ENCODE results near the gene BLTP3A.

- TF ChIP-seq CHD7 (IDR thresholded peaks at IDR 0.05; ENCODE audit: insufficient replicate concordance, low read length) (no peak), YY1 (IDR thresholded peaks at IDR 0.05; ENCODE audit: low read depth, low read length) (no peak), POLR2A (IDR thresholded peaks at IDR 0.05; ENCODE audit: control extremely low read depth in 1 of 2, low read depth in 2 of 2, low read length in 2 of 2) (no peak)
- TF ChIP-seq, protein P1, sequence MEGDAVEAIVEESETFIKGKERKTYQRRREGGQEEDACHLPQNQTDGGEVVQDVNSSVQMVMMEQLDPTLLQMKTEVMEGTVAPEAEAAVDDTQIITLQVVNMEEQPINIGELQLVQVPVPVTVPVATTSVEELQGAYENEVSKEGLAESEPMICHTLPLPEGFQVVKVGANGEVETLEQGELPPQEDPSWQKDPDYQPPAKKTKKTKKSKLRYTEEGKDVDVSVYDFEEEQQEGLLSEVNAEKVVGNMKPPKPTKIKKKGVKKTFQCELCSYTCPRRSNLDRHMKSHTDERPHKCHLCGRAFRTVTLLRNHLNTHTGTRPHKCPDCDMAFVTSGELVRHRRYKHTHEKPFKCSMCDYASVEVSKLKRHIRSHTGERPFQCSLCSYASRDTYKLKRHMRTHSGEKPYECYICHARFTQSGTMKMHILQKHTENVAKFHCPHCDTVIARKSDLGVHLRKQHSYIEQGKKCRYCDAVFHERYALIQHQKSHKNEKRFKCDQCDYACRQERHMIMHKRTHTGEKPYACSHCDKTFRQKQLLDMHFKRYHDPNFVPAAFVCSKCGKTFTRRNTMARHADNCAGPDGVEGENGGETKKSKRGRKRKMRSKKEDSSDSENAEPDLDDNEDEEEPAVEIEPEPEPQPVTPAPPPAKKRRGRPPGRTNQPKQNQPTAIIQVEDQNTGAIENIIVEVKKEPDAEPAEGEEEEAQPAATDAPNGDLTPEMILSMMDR (IDR thresholded peaks at IDR 0.05; ENCODE audit: control extremely low read depth in 1 of 3, insufficient read depth in 1 of 3, low read depth in 1 of 3, low read length in 3 of 3) = no peak
Measured at GRCh38 chr6:34798057-34798456, 6.2 kb downstream of the BLTP3A start.

Data from H1 (cell line).